EH (cell line): Measurements from ENCODE around the gene PARP6.

ENCODE experiments used
- DNase-seq: peaks from one replicate; pipeline ENCODE4 v3.0.0-alpha.2; 2015; ENCODE audit warnings: low read depth

Gene PARP6, protein sequence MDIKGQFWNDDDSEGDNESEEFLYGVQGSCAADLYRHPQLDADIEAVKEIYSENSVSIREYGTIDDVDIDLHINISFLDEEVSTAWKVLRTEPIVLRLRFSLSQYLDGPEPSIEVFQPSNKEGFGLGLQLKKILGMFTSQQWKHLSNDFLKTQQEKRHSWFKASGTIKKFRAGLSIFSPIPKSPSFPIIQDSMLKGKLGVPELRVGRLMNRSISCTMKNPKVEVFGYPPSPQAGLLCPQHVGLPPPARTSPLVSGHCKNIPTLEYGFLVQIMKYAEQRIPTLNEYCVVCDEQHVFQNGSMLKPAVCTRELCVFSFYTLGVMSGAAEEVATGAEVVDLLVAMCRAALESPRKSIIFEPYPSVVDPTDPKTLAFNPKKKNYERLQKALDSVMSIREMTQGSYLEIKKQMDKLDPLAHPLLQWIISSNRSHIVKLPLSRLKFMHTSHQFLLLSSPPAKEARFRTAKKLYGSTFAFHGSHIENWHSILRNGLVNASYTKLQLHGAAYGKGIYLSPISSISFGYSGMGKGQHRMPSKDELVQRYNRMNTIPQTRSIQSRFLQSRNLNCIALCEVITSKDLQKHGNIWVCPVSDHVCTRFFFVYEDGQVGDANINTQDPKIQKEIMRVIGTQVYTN

GRCh38 chr15:72272213-72272996 is at the start of gene PARP6:
Gene PARP6, minus strand, starts transcription at chr15:72272554. Its CDS starts 5,077 bp downstream, at chr15:72267477.
- peak; percentile 98 for DNase-seq

DNA sequence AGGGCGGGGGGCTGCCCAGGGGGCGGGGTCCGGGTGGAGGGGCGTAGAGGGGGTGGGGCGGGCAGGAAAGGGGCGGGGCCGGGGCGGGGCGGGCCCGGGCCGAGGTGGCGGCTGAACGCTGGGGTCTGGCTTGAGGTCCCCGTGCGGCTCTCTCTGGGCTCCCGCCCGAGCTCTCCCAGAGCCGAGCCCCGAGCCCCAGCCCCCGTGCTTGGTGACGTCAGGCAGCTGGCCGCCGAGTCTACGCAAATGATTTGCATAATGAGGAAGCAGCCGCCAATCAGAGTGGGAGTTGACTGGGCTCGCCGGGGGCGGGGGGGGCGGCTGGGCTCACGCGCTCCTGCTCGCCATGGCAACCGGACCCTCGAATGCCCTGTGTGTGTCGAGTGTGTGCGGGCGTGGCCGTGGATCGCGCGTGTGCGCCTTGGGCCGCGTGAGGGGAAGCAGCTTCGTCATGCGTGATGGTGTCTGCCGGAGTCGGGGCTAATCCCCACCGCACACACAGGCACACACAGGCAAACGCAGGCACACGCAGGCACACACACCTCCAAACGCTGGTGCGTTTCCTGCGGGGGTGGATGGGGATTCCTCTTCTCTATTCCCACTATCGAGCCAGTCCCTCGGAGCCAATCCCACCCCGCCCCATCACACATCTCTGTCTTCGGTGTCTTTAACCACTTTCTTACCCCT is 47.8 kb upstream of the PARP6 start, which contains the start of gene CELF6:
TSS of gene CELF6 (minus strand) at position 173 of the 687 bp plus-strand sequence. CDS start 283 bp downstream, outside the sequence.
- peak; percentile 82 for DNase-seq

DNA sequence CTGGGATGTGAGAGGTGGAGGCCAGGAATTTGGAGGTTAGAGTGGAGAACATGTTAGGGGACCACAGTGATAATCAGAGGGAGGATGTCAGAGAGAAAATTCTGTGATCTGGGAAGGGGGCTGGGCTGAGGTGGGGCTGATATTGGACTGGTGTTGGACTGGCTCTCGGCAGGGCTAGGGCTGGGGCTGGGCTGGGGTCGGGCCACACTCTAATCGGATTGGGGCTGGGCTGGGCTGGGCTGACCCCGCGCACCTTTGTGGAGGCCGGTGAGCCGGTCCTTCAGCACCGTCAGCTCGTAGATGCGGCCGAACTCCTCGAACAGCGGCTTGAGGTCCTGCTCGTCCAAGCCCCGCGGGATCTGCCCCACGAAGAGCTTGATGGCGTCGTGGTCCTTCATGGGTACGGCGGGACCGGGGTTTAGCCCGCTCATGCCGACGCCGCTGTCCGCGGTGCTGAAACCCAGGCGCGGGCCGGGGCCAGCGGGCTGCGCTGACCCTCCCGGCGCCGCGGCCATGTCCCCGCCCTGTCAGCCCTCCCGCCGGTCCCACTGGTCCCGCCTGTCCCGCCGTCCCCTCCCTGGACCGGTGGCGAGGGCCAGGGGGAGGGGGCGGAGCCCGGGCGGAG is 47.1 kb upstream of the PARP6 start:
- DNase-seq = peak; percentile 69

DNA sequence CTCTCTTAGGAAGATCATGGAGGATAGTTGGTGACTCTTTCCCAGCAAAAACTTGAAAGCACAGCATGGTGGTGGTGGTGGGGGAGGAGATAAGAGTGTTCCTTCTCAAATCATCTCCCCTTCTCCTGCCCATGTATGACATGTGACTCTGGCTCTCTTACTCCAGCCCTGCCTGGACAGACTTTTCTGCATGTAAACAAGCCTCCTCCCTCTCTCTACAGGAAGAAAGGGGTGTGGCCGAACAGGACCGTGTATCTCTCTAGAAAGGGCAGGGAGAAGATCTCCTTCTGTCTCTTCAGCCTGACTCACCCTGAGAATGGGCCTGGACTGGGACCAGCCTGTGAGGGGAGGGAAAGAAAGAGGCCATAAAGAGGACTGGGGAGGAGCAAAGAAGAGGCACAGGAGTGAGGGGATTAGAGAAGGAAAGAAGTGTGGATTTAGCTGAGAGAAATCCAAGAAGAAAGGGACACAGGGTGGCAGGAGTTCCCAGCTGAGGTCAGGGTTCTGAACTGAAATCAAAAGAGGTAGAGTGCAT is 46.1 kb upstream of the PARP6 start:
- DNase-seq = no peak

- DNase-seq = no peak
These were observed 43.5 kb upstream of the PARP6 start for GRCh38 chr15:72315706-72316370.

GRCh38 chr15:72313881-72314280 is 41.5 kb upstream of the PARP6 start:
- no peak for DNase-seq

GRCh38 chr15:72313448-72313840 is 41.1 kb upstream of the PARP6 start:
- DNase-seq = no peak

GRCh38 chr15:72312605-72313447 is 40.5 kb upstream of the PARP6 start:
- peak; percentile 82 for DNase-seq

GRCh38 chr15:72307026-72307425 is 34.7 kb upstream of the PARP6 start:
- DNase-seq = no peak

DNA sequence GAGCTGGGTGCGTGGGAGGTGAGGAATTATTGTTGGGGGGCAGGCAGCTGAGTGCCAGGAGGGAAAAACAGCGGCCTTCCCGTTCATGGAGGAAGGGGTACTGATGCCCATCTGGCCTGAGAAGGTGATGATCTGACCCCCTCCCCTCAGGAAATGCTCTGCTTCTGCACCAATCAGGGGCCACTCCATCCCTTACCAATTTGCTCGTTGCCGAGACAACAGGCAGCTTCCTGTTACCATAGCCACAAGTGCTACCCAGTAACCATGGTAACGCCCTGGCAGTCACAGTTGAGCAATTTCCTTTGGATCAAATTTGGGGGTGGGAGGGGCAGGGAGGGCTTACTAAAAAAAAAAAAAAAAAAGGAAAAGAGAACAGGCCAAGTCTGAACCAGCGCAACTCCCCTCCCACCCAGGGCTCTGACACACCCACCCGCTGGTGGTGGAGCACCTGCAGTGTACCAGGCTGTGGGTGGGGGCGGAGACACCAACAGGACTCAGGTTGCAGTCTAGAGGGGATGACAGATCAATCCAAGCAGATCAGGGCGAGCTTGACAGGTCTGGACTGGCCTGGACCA is 33.9 kb upstream of the PARP6 start:
- DNase-seq = peak; percentile 62

DNA sequence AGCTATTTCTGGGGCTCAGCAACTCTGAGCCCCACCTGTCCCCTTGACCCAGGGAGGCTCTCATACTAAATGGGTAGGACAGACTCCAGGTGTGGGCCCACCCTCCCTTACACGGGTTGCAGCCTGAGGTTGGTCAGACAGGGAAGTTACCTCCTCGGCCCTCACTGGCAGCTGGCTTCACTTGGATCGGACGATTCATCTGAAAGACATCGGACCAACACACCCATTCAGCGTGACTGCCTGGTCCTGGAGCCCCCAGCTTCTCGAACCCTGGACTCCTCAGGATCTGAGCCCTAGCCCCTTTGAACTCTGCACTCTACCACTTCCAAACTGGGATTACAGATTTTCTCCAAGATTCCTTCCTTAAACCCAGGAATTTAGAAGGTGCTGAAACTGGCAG is 32.2 kb upstream of the PARP6 start:
- no peak for DNase-seq

- DNase-seq = no peak
These were observed 30.6 kb upstream of the PARP6 start for GRCh38 chr15:72302955-72303354.

- no peak for DNase-seq
These were observed 17.4 kb upstream of the PARP6 start for GRCh38 chr15:72289597-72290325.

DNA sequence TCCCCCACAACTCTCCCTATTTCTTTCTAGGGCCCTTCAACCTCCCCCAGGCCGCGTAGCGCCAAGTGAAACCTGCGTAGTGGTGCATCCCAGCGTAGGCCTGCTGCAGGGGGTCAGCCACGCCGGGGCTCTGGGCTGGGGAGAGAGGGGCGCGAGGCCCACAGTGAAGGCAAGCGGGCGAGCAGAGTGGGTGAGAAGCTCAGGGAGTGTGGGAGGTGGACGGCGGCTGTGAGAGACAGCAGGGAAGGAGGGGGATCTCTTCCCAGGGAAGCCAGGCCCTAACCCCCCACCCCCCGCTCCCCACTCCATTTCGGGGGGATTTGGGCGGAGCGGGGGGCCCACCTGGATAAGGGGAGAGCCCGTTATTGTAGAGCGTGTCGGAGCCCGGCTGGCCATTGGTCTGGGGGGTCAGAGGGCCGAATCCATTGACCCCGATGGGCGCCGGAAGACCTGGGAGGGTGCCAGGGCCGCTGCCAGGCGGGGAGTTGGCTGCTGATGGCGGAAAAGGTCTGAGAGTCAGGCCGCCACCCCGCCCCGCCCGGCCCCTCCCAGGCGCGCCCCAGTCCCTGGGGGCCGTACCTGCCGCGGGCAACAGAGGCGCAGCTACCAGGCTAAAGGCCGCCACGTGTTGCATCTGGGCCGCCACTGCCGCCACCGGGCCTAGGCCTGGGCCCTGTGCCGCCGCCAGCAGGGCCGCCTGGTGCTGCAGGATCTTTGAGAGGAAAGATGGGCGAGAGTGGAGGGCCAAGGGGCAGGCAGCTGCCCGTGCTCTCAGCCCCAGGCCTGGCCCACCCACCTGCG is 16.6 kb upstream of the PARP6 start:
- no peak for DNase-seq

- peak; percentile 46 for DNase-seq
These were observed 13.7 kb upstream of the PARP6 start for GRCh38 chr15:72285927-72286516.

DNA sequence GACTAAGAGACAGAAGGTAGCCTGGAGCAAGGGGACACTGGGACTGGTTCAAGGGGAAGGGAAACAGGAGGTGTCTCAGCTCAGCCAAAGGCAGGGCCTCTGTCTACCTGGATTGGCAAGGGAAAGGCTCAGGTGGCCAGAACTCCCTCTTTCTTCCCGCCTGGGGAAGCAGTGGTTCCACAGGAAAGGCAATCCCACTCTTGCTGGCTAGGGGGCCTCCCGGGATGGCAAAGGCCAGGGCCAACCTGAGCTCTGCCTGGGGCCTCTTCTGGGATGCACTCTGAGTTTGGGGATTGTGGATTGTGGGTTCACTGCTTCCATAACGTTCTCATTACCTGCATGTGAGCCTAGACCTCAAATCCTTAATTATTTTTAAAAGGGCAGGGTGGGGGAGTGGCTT is 13.0 kb upstream of the PARP6 start:
- no peak for DNase-seq

GRCh38 chr15:72284781-72285180 is 12.4 kb upstream of the PARP6 start:
- peak; percentile 18 for DNase-seq
